Endodermal cell (in vitro differentiated cells): ENCODE data around the gene MRPL24. TPM values are rescaled to one million over a fixed set of nuclear protein-coding genes. Genes with fewer than 3 reads are reported as not detected.
A peak's percentile ranks its signal among the peaks of the same experiment; 100 is the strongest.

Experiments used
- DNase-seq: peaks from one replicate; pipeline ENCODE4 v3.0.0-alpha.2; 2017
- H3K27ac ChIP-seq: 2 replicates; pipeline ENCODE4 v1.5.1; 2013; ENCODE audit warnings: mild to moderate bottlenecking, low read depth, low read length, moderate library complexity
- H3K27me3 ChIP-seq: 2 replicates; pipeline ENCODE4 v1.6.1; 2013; ENCODE audit warnings: mild to moderate bottlenecking, low read length, moderate library complexity; ENCODE audit not compliant: insufficient read depth, control insufficient read depth, poor library complexity, severe bottlenecking
- H3K36me3 ChIP-seq: 2 replicates; pipeline ENCODE4 v1.7.0; 2013; ENCODE audit warnings: mild to moderate bottlenecking, low read length, moderate library complexity; ENCODE audit not compliant: control insufficient read depth, insufficient read depth
- H3K4me1 ChIP-seq: one replicate; pipeline ENCODE4 v1.7.0; 2013; ENCODE audit warnings: low read length; ENCODE audit not compliant: control insufficient read depth, insufficient read depth
- H3K4me3 ChIP-seq: 2 replicates; pipeline ENCODE4 v1.5.1; 2013; ENCODE audit warnings: mild to moderate bottlenecking, low read length, moderate library complexity
- H3K9ac ChIP-seq: 2 replicates; pipeline ENCODE4 v1.6.1; 2013; ENCODE audit warnings: mild to moderate bottlenecking, low read length, moderate library complexity; ENCODE audit not compliant: poor library complexity, severe bottlenecking; ENCODE audit errors: extremely low read depth
- H3K9me3 ChIP-seq: 2 replicates; pipeline ENCODE4 v1.6.1; 2013; ENCODE audit warnings: mild to moderate bottlenecking, low read length, moderate library complexity; ENCODE audit not compliant: control insufficient read depth
- H3K27ac Mint-ChIP-seq: 2 replicates; pipeline ENCODE4 v1.8.0; 2020; ENCODE audit warnings: mixed read lengths
- H3K27me3 Mint-ChIP-seq: 2 replicates; pipeline ENCODE4 v1.8.0; 2021; ENCODE audit warnings: mild to moderate bottlenecking, mixed read lengths; ENCODE audit not compliant: insufficient read depth
- H3K36me3 Mint-ChIP-seq: 2 replicates; pipeline ENCODE4 v1.8.0; 2020; ENCODE audit warnings: low read depth, mixed read lengths
- H3K4me1 Mint-ChIP-seq: 2 replicates; pipeline ENCODE4 v1.8.0; 2020; ENCODE audit warnings: mixed read lengths
- H3K4me3 Mint-ChIP-seq: 2 replicates; pipeline ENCODE4 v1.8.0; 2020; ENCODE audit warnings: mild to moderate bottlenecking, moderate library complexity, mixed read lengths
- H3K9me3 Mint-ChIP-seq: 2 replicates; pipeline ENCODE4 v1.8.0; 2020; ENCODE audit warnings: mild to moderate bottlenecking, mixed read lengths
- WGBS, 2 experiments: methylation state at CpG; one replicate each; pipeline versions ENCODE4 v1.1.5 to v1.1.7; 2013; ENCODE audit warnings: missing lambda C conversion rate in 2 of 2, mixed read lengths in 1 of 2; ENCODE audit not compliant: insufficient coverage in 1 of 2, insufficient read length in 1 of 2; 5-methylcytosine and 5-hydroxymethylcytosine counted together
- total RNA-seq, 2 donors: library from RNA; stranded (reverse); fragmentation: NEBNext Ultra II Directional in 1 of 2; extraction: Animal tissue kit (Norgen Biotek cat#: 25700) in 1 of 2; gene quantifications; 2 replicates in 1 of 2; 3 replicates in 1 of 2; pipeline ENCODE4 v1.2.1, GENCODE V29; 2021
- TF ChIP-seq, protein P1 (sequence below): fragments of 200-600 bp; sonication (generic); conservative IDR thresholded peaks from 2 replicates; pipeline ENCODE4 v1.5.0; 2021; ENCODE audit warnings: antibody characterized with exemption, mild to moderate bottlenecking

Gene MRPL24
- total RNA-seq, 2 donors from 2014 or later, result 32.2 to 35.5 TPM

DNA sequence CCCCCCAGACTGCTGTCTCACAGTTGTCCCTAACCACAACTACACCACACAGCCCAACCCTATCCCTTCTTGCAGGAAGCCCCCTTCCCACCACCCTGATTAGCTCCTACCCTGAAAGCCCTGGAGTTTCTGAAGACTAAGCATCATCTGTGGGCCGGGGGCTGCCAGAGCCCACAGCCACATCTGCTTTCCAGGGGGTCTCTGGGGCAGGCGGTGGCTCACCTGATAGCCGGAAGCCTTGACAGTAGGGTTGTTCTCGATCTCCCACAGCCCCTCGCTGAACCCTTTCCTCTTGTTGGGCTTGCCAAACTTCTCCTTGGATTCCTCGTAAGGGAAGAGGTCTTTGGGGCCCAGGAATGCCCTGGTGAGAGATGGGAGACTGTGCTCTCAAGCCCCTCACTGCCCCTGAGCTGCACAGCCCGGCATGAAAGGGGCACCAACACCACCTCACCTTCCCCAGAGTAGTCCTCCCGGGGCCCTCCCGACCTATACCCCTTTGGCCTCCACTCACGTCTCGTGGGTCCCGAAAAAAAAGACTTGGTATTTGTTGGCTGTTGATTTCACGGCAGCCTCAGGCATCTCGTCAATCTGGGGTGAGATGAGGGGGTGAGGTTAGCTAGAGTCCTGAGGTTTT, 4.0 kb upstream of the MRPL24 start:
- H3K27ac Mint-ChIP-seq, result peak overlapping the region; percentile 99
- no peak overlapping the region for H3K4me3 Mint-ChIP-seq
- H3K9me3 Mint-ChIP-seq, result no peaks in the 10 kb centered on the region
- H3K4me3 ChIP-seq, result peak overlapping the region; percentile 84
- H3K27me3 Mint-ChIP-seq, result no peaks in the 10 kb centered on the region
- H3K27me3 ChIP-seq, result no peaks in the 10 kb centered on the region
- H3K9ac ChIP-seq, result no peak overlapping the region
- H3K36me3 Mint-ChIP-seq, result peaks cover 34% of the 10 kb centered on the region
- no peaks in the 10 kb centered on the region for H3K9me3 ChIP-seq
- WGBS, 2 experiments, result 96 to 100% methylated on average over 6 to 14 of the region's 14 CpGs
- H3K36me3 ChIP-seq, result peaks cover 60% of the 10 kb centered on the region
- DNase-seq, result no peak
- H3K4me1 Mint-ChIP-seq, result peaks cover 67% of the 10 kb centered on the region
- no peak overlapping the region for H3K27ac ChIP-seq
- TF ChIP-seq, protein P1, sequence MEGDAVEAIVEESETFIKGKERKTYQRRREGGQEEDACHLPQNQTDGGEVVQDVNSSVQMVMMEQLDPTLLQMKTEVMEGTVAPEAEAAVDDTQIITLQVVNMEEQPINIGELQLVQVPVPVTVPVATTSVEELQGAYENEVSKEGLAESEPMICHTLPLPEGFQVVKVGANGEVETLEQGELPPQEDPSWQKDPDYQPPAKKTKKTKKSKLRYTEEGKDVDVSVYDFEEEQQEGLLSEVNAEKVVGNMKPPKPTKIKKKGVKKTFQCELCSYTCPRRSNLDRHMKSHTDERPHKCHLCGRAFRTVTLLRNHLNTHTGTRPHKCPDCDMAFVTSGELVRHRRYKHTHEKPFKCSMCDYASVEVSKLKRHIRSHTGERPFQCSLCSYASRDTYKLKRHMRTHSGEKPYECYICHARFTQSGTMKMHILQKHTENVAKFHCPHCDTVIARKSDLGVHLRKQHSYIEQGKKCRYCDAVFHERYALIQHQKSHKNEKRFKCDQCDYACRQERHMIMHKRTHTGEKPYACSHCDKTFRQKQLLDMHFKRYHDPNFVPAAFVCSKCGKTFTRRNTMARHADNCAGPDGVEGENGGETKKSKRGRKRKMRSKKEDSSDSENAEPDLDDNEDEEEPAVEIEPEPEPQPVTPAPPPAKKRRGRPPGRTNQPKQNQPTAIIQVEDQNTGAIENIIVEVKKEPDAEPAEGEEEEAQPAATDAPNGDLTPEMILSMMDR, result no peak
- peaks cover 35% of the 10 kb centered on the region for H3K4me1 ChIP-seq

DNA sequence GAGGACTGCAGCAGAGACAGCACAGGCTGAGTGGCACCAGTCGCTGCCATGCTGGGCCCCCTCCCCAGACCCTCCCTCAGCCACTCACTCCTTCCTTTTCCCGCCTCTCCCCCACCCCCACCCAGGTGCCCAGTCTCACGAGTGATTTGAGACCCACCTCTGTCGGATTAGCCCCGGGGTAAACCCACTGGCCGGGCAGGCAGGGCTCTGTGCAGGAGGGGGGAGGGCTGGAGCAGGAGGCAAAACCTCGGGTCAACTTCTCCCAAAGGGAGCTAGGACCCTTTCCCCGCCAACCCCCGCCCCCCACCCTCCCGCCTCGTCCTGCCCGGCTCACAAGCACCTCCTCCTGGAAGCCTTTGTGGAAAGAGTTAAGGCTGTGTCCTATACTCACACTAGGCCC, 3.5 kb upstream of the MRPL24 start:
- H3K4me1 Mint-ChIP-seq, result peaks cover 61% of the 10 kb centered on the region

DNA sequence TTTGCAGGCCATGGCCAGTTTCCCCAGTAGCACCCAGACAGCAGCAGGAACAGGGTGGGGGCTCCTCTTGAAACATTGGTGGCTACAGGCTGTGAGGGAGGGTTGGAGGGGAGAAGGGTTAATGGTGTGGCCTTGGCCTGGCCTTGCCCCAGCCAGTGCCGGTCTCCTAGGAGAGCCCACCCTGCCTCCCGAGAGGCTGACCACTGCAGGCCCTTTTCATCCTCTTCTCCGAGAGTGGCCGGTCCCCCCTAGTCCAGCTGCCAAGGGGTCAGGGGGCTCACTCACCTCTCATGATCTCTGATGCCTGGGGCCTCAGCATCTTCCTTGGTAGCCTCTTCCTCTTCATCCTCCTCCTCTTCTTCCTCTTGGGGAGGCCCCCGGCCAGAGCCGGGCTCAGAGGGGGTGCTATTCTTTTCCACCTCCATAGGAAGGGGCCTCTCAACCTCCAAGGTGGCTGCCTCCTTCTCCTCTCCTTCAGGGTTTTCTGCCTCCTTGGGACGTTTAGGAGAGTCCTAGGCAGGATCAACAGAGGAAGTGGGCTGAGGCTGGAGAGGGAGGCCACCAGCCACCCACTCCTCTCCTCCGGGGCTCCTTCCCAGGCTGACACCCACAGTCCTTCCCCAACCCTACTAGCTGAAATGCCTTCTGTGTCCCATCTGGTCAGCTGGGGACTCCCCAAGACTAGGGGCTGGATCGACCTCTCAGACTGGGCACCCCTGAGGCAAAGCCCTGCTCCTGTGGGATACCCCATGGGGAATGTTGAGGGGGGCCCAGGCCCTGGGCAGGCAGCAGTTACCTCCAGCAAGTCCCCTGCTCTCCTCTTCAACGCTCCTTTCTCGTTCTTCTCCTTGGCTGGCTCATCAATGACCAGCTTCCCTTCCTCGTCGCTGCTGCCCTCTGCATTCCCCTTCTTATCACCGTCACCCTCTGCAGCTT, 2.7 kb upstream of the MRPL24 start:
- H3K9me3 ChIP-seq, result no peaks in the 10 kb centered on the region
- H3K27ac ChIP-seq, result no peak overlapping the region
- no peaks in the 10 kb centered on the region for H3K9me3 Mint-ChIP-seq
- H3K36me3 Mint-ChIP-seq, result peaks cover 38% of the 10 kb centered on the region
- no peak for DNase-seq
- peak overlapping the region; percentile 68 for H3K27ac Mint-ChIP-seq
- peaks cover 54% of the 10 kb centered on the region for H3K4me1 Mint-ChIP-seq
- no peak overlapping the region for H3K4me3 ChIP-seq
- no peak overlapping the region for H3K4me3 Mint-ChIP-seq
- no peaks in the 10 kb centered on the region for H3K27me3 Mint-ChIP-seq
- peaks cover 28% of the 10 kb centered on the region for H3K4me1 ChIP-seq
- 96 to 100% methylated on average over 7 to 14 of the region's 14 CpGs for WGBS, 2 experiments
- no peak overlapping the region for H3K9ac ChIP-seq
- H3K27me3 ChIP-seq, result no peaks in the 10 kb centered on the region
- H3K36me3 ChIP-seq, result peaks cover 58% of the 10 kb centered on the region
- TF ChIP-seq, protein P1, result no peak

More for the DNA sequence above, 3.5 kb upstream of the MRPL24 start:
- H3K36me3 ChIP-seq, result peaks cover 57% of the 10 kb centered on the region
- H3K27me3 ChIP-seq, result no peaks in the 10 kb centered on the region
- 93 to 100% methylated on average over 1 to 11 of the region's 12 CpGs for WGBS, 2 experiments
- no peak overlapping the region for H3K4me3 ChIP-seq
- H3K36me3 Mint-ChIP-seq, result peaks cover 34% of the 10 kb centered on the region
- DNase-seq, result no peak
- no peaks in the 10 kb centered on the region for H3K9me3 ChIP-seq
- peaks cover 31% of the 10 kb centered on the region for H3K4me1 ChIP-seq
- no peak overlapping the region for H3K4me3 Mint-ChIP-seq
- no peaks in the 10 kb centered on the region for H3K27me3 Mint-ChIP-seq
- peak overlapping the region; percentile 99 for H3K27ac Mint-ChIP-seq
- no peaks in the 10 kb centered on the region for H3K9me3 Mint-ChIP-seq
- H3K9ac ChIP-seq, result no peak overlapping the region
- TF ChIP-seq, protein P1, result no peak
- H3K27ac ChIP-seq, result no peak overlapping the region
